ENCODE data around the gene FGG.

GRCh38 chr4:154608361-154609252 is 3.8 kb downstream of the FGG start:
- TF ChIP-seq CTCF (optimal IDR thresholded peaks at IDR 0.05 in 1 of 3, IDR thresholded peaks at IDR 0.05 in 1 of 3, conservative IDR thresholded peaks at IDR 0.05 in 1 of 3; ENCODE audit: extremely low read depth in 1 of 3, insufficient read depth in 2 of 3, low read length in 3 of 3) (no peak), EZH2 (IDR thresholded peaks at IDR 0.05; ENCODE audit: low read length) (no peak)
